Mesothelial cell of epicardium (in vitro differentiated cells): Measurements from ENCODE around the gene FXYD3. TPM values are rescaled to one million over a fixed set of nuclear protein-coding genes. Genes with fewer than 3 reads are reported as not detected.

Experiments used
- DNase-seq, 2 experiments: peaks; one replicate each; pipeline ENCODE4 v3.0.0; 2021; ENCODE audit warnings: low spot score in 2 of 2; ENCODE audit not compliant: unreplicated experiment in 2 of 2
- H3K27ac Mint-ChIP-seq: 2 replicates; pipeline ENCODE4 v1.8.0; 2021; ENCODE audit warnings: mixed read lengths
- H3K27me3 Mint-ChIP-seq: 2 replicates; pipeline ENCODE4 v1.8.0; 2021; ENCODE audit warnings: low read depth, mixed read lengths
- H3K36me3 Mint-ChIP-seq: 2 replicates; pipeline ENCODE4 v1.8.0; 2021; ENCODE audit warnings: mixed read lengths
- H3K4me1 Mint-ChIP-seq: 2 replicates; pipeline ENCODE4 v1.8.0; 2021; ENCODE audit warnings: mixed read lengths
- H3K4me3 Mint-ChIP-seq: 2 replicates; pipeline ENCODE4 v1.8.0; 2021; ENCODE audit warnings: mild to moderate bottlenecking, moderate library complexity, mixed read lengths
- H3K9me3 Mint-ChIP-seq: 2 replicates; pipeline ENCODE4 v1.8.0; 2021; ENCODE audit warnings: mixed read lengths
- total RNA-seq: library from RNA; stranded (reverse); gene quantifications from 3 replicates; pipeline ENCODE4 v1.2.1, GENCODE V29; 2021
- TF ChIP-seq, protein P1 (sequence below): fragments of 200-600 bp; sonication (generic); IDR thresholded peaks from one replicate; pipeline ENCODE4 v1.5.0; 2021; ENCODE audit warnings: antibody characterized with exemption; ENCODE audit not compliant: unreplicated experiment

Gene FXYD3
- total RNA-seq, 1 donor from 2014 or later, result 5.5 TPM

- no peak for DNase-seq
- no peaks in the 10 kb centered on the region for H3K9me3 Mint-ChIP-seq
- TF ChIP-seq, protein P1, sequence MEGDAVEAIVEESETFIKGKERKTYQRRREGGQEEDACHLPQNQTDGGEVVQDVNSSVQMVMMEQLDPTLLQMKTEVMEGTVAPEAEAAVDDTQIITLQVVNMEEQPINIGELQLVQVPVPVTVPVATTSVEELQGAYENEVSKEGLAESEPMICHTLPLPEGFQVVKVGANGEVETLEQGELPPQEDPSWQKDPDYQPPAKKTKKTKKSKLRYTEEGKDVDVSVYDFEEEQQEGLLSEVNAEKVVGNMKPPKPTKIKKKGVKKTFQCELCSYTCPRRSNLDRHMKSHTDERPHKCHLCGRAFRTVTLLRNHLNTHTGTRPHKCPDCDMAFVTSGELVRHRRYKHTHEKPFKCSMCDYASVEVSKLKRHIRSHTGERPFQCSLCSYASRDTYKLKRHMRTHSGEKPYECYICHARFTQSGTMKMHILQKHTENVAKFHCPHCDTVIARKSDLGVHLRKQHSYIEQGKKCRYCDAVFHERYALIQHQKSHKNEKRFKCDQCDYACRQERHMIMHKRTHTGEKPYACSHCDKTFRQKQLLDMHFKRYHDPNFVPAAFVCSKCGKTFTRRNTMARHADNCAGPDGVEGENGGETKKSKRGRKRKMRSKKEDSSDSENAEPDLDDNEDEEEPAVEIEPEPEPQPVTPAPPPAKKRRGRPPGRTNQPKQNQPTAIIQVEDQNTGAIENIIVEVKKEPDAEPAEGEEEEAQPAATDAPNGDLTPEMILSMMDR, result no peak
- H3K36me3 Mint-ChIP-seq, result no peaks in the 10 kb centered on the region
- peaks cover 21% of the 10 kb centered on the region for H3K4me1 Mint-ChIP-seq
- peak within 1 kb of the TSS; percentile 37 for H3K27ac Mint-ChIP-seq
- H3K27me3 Mint-ChIP-seq, result peaks cover 15% of the 10 kb centered on the region
- H3K4me3 Mint-ChIP-seq, result no peak within 1 kb of the TSS
These were observed 19.1 kb downstream of the FXYD3 start, which contains the start of gene LGI4 for GRCh38 chr19:35134601-35135242. LGI4 (minus strand) TSS chr19:35135059; CDS start chr19:35134680, 379 bp downstream.

DNA sequence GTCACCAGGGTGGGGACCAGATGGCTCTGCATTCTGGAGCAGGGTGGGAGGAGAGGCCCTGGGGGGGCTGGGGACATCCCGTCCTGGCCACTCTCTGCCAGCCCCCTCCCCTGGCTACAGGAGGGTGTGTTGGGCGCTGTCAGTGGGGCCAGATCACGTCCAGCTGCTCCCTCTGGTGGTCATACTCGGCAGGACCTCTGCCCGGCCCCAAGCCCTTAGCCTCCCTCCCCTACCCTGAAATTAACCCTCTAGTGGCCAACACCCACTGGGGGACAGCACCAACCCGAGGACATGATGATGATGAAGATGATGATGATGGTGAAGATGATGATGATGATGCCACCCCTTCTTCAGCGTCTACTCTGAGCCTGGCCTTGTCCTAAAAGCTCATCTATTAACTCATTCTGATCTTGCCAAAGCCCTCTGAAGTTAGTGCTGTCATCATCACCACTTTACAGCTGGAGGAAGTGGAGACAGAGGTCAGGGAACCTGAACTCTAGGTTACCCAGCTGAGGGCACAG lies 19.8 kb downstream of the FXYD3 start:
- H3K36me3 Mint-ChIP-seq, result no peaks in the 10 kb centered on the region
- no peak overlapping the region for H3K27ac Mint-ChIP-seq
- no peak overlapping the region for H3K4me3 Mint-ChIP-seq
- H3K4me1 Mint-ChIP-seq, result peaks cover 23% of the 10 kb centered on the region
- H3K9me3 Mint-ChIP-seq, result no peaks in the 10 kb centered on the region
- H3K27me3 Mint-ChIP-seq, result peaks cover 20% of the 10 kb centered on the region
- DNase-seq, result peak in 1 of 2 experiments; percentile 86
- TF ChIP-seq, protein P1, result peak; percentile 88

GRCh38 chr19:35136231-35136630 lies 20.6 kb downstream of the FXYD3 start:
- H3K36me3 Mint-ChIP-seq, result no peaks in the 10 kb centered on the region
- no peak overlapping the region for H3K27ac Mint-ChIP-seq
- TF ChIP-seq, protein P1, result no peak
- peaks cover 26% of the 10 kb centered on the region for H3K27me3 Mint-ChIP-seq
- peaks cover 28% of the 10 kb centered on the region for H3K4me1 Mint-ChIP-seq
- H3K9me3 Mint-ChIP-seq, result no peaks in the 10 kb centered on the region
- no peak overlapping the region for H3K4me3 Mint-ChIP-seq
- DNase-seq, result no peak

- H3K4me1 Mint-ChIP-seq, result peaks cover 36% of the 10 kb centered on the region
- no peaks in the 10 kb centered on the region for H3K9me3 Mint-ChIP-seq
- H3K27ac Mint-ChIP-seq, result no peak overlapping the region
- peaks cover 35% of the 10 kb centered on the region for H3K27me3 Mint-ChIP-seq
- no peaks in the 10 kb centered on the region for H3K36me3 Mint-ChIP-seq
- TF ChIP-seq, protein P1, result no peak
- no peak for DNase-seq
- H3K4me3 Mint-ChIP-seq, result no peak overlapping the region
These were observed 21.5 kb downstream of the FXYD3 start for GRCh38 chr19:35136977-35137702.

- DNase-seq, result no peak
- TF ChIP-seq, protein P1, result no peak
These were observed 22.8 kb downstream of the FXYD3 start, which contains the start of gene FXYD1 for GRCh38 chr19:35138305-35138892. FXYD1 (plus strand) TSS chr19:35138824; CDS start chr19:35140080, 1,256 bp downstream.

More at GRCh38 chr19:35138305-35138892, 22.8 kb downstream of the FXYD3 start, which contains the start of gene FXYD1:
- H3K9me3 Mint-ChIP-seq, result no peaks in the 10 kb centered on the region
- H3K4me3 Mint-ChIP-seq, result peak within 1 kb of the TSS; percentile 39
- H3K27ac Mint-ChIP-seq, result no peak within 1 kb of the TSS
- H3K36me3 Mint-ChIP-seq, result no peaks in the 10 kb centered on the region
- H3K4me1 Mint-ChIP-seq, result peaks cover 39% of the 10 kb centered on the region
- H3K27me3 Mint-ChIP-seq, result peaks cover 45% of the 10 kb centered on the region
